HCT116 (cell line): ENCODE results near the gene ETS1. TPM values are rescaled to one million over a fixed set of nuclear protein-coding genes. Genes with fewer than 3 reads are reported as not detected.

Experiments
- ATAC-seq: fragments of 200-7000 bp; cut with Tn5 transposase; 2 replicates; pipeline ENCODE4 v1.9.1; 2020; ENCODE audit warnings: mild to moderate bottlenecking, moderate library complexity
- BruUV-seq: library from RNA; stranded (reverse); fragments of 400-500 nt; replicated peaks from 2 replicates; lab custom pipeline; 2021; lab: Mats Ljungman, UMichigan
- CTCF ChIA-PET: fragments of 300-600 bp; sonication (Branson Sonifier 250); formaldehyde crosslinking; loops from one replicate; lab custom pipeline; 2021; ENCODE audit warnings: antibody characterized with exemption; lab: Charles Lee
- POLR2A ChIA-PET: fragments of 300-600, 350-600 bp; sonication (Branson Sonifier 250); formaldehyde crosslinking; loops from one replicate; lab custom pipeline; 2021; ENCODE audit warnings: antibody characterized with exemption; lab: Charles Lee
- RAD21 ChIA-PET, 2 experiments: fragments of 300-600 bp; sonication (Branson Sonifier 250); formaldehyde crosslinking; loops; one replicate each; lab custom pipeline; 2023; ENCODE audit warnings: low total read pairs in 2 of 2; ENCODE audit not compliant: uncharacterized antibody in 2 of 2, unreplicated experiment in 2 of 2, low non-redundant PET in 1 of 2; lab: Charles Lee
- DNase-seq: peaks from one replicate; pipeline ENCODE4 v3.0.0-alpha.2; 2010; ENCODE audit warnings: low read depth, low spot score
- H2AFZ ChIP-seq: fragments of 200-600 bp; shearing (Covaris generic), sonication (generic); 2 replicates; pipeline ENCODE4 v1.6.1; 2017; ENCODE audit warnings: low read depth, mixed run types, mixed read lengths, antibody characterized with exemption, low read length; ENCODE audit not compliant: poor library complexity, severe bottlenecking
- H3K27ac ChIP-seq: 2 replicates; pipeline ENCODE4 v1.5.1; 2012; ENCODE audit warnings: low read depth, low read length
- H3K27me3 ChIP-seq: fragments of 200-600 bp; sonication (generic); 2 replicates; pipeline ENCODE4 v1.6.1; 2016; ENCODE audit warnings: mixed run types, low read length, mixed read lengths; ENCODE audit not compliant: insufficient read depth
- H3K36me3 ChIP-seq, 2 experiments: fragments of 200-500 bp in 1 of 2; fragments of 200-600 bp in 1 of 2; sonication (Bioruptor generic) in 1 of 2; sonication (generic) in 1 of 2; 2 replicates each; pipeline versions ENCODE4 v1.5.1 to v1.6.1; 2014 to 2016; ENCODE audit warnings: low read length in 2 of 2, inconsistent platforms in 1 of 2, mixed read lengths in 1 of 2, mixed run types in 1 of 2; ENCODE audit not compliant: insufficient read depth in 2 of 2, control insufficient read depth in 1 of 2
- H3K4me1 ChIP-seq, 2 experiments: fragments of 200-600 bp in 1 of 2; sonication (generic) in 1 of 2; 2 replicates each; pipeline versions ENCODE4 v1.5.1 to v1.6.1; 2012 to 2017; ENCODE audit warnings: low read length in 2 of 2, inconsistent platforms in 1 of 2, mild to moderate bottlenecking in 1 of 2, mixed read lengths in 1 of 2, mixed run types in 1 of 2, moderate library complexity in 1 of 2; ENCODE audit not compliant: insufficient read depth in 2 of 2, control insufficient read depth in 1 of 2
- H3K4me2 ChIP-seq: fragments of 200-600 bp; sonication (generic); 2 replicates; pipeline ENCODE4 v1.6.1; 2017; ENCODE audit warnings: mixed run types, low read length, mixed read lengths
- H3K4me3 ChIP-seq, 2 experiments: fragments of 200-600 bp in 1 of 2; sonication (generic) in 1 of 2; replicated peaks in 1 of 2; 2 replicates each; pipeline ENCODE4 v1.5.1; 2011 to 2016; ENCODE audit warnings: low read length in 2 of 2, control low read depth in 1 of 2, low read depth in 1 of 2, mild to moderate bottlenecking in 1 of 2, mixed read lengths in 1 of 2, mixed run types in 1 of 2
- H3K79me2 ChIP-seq: fragments of 200-600 bp; sonication (generic); 2 replicates; pipeline ENCODE4 v1.6.1; 2017; ENCODE audit warnings: mild to moderate bottlenecking, mixed run types, low read length, moderate library complexity, mixed read lengths; ENCODE audit not compliant: insufficient read depth
- H3K9ac ChIP-seq: fragments of 200-600 bp; sonication (generic); 2 replicates; pipeline ENCODE4 v1.6.1; 2016; ENCODE audit warnings: low read length, mixed read lengths
- H3K9me2 ChIP-seq: fragments of 200-600 bp; sonication (generic), shearing (Covaris generic); 2 replicates; pipeline ENCODE4 v1.6.1; 2017; ENCODE audit warnings: mixed run types, mild to moderate bottlenecking, moderate library complexity; ENCODE audit not compliant: insufficient read depth
- H3K9me3 ChIP-seq, 2 experiments: fragments of 200-500 bp in 1 of 2; fragments of 200-600 bp in 1 of 2; sonication (Bioruptor generic) in 1 of 2; sonication (generic) in 1 of 2; 2 replicates each; pipeline ENCODE4 v1.6.1; 2014 to 2017; ENCODE audit warnings: low read length in 2 of 2, mixed read lengths in 2 of 2, inconsistent platforms in 1 of 2, low read depth in 1 of 2, mild to moderate bottlenecking in 1 of 2, mixed run types in 1 of 2, moderate library complexity in 1 of 2; ENCODE audit not compliant: control insufficient read depth in 1 of 2, insufficient read depth in 1 of 2
- H4K20me1 ChIP-seq: fragments of 200-600 bp; sonication (generic), shearing (Covaris generic); 2 replicates; pipeline ENCODE4 v1.6.1; 2017; ENCODE audit warnings: mixed run types, mild to moderate bottlenecking, moderate library complexity; ENCODE audit not compliant: insufficient read depth
- FOSL1 ChIP-seq: IDR thresholded peaks from 2 replicates; pipeline ENCODE4 v1.6.1; 2012; ENCODE audit warnings: low read depth
- POLR2A ChIP-seq: IDR thresholded peaks from 2 replicates; pipeline ENCODE4 v1.7.0; 2011; ENCODE audit warnings: borderline replicate concordance; ENCODE audit not compliant: insufficient read depth, insufficient read length; ENCODE audit errors: extremely low read depth
- SRF ChIP-seq: IDR thresholded peaks from 2 replicates; pipeline ENCODE4 v1.6.1; 2012; ENCODE audit warnings: low read depth
- TCF7L2 ChIP-seq: IDR thresholded peaks from 2 replicates; pipeline ENCODE4 v1.7.0; 2011; ENCODE audit warnings: borderline replicate concordance, inconsistent platforms; ENCODE audit not compliant: insufficient read depth, insufficient read length; ENCODE audit errors: extremely low read depth
- YY1 ChIP-seq: IDR thresholded peaks from 2 replicates; pipeline ENCODE4 v1.6.1; 2011; ENCODE audit warnings: low read length, low read depth, moderate library complexity, mild to moderate bottlenecking; ENCODE audit not compliant: insufficient replicate concordance; ENCODE audit errors: extremely low read depth
- ZFX ChIP-seq: fragments of 450-650 bp; IDR thresholded peaks from 2 replicates; pipeline ENCODE4 v1.6.1; 2017
- ZNF274 ChIP-seq: fragments of 200-500 bp; sonication (Bioruptor generic); IDR thresholded peaks from 2 replicates; pipeline ENCODE4 v1.6.1; 2014; ENCODE audit warnings: mild to moderate bottlenecking, low read depth, low read length, inconsistent platforms
- intact Hi-C: fragments of 100-400 bp; cut with micrococcal nuclease; formaldehyde crosslinking; loops from 2 replicates; pipeline ENCODE4 v1.10.0; 2022
- total RNA-seq: library from RNA; stranded (reverse); gene quantifications from one replicate; pipeline ENCODE4 v1.2.1, GENCODE V29; 2021; ENCODE audit not compliant: unreplicated experiment
- TF ChIP-seq, protein P1 (sequence below): IDR thresholded peaks from 2 replicates; pipeline ENCODE4 v1.6.1; 2012; ENCODE audit warnings: low read depth

The ETS1 gene
- total RNA-seq, 1 experiment from 2014 or later = 9.2 TPM

GRCh38 chr11:128567130-128567529 lies 20.2 kb downstream of the ETS1 start:
- Histone ChIP-seq H4K20me1 (no peaks in the 10 kb centered on the region), H3K4me3 (no peak overlapping the region), H3K4me1 (no peaks in the 10 kb centered on the region), H2AFZ (no peak overlapping the region), H3K79me2 (no peaks in the 10 kb centered on the region), H3K36me3 (no peaks in the 10 kb centered on the region), H3K27ac (no peak overlapping the region), H3K9me2 (no peaks in the 10 kb centered on the region), H3K9ac (no peak overlapping the region), H3K9me3 (no peaks in the 10 kb centered on the region), H3K27me3 (peaks cover 20% of the 10 kb centered on the region), H3K4me2 (no peak overlapping the region)
- intact Hi-C loops = no loop called here
- no peak for TF ChIP-seq TCF7L2
- no peak for TF ChIP-seq FOSL1
- no peak for TF ChIP-seq ZNF274
- no peak for TF ChIP-seq SRF
- TF ChIP-seq, protein P1, sequence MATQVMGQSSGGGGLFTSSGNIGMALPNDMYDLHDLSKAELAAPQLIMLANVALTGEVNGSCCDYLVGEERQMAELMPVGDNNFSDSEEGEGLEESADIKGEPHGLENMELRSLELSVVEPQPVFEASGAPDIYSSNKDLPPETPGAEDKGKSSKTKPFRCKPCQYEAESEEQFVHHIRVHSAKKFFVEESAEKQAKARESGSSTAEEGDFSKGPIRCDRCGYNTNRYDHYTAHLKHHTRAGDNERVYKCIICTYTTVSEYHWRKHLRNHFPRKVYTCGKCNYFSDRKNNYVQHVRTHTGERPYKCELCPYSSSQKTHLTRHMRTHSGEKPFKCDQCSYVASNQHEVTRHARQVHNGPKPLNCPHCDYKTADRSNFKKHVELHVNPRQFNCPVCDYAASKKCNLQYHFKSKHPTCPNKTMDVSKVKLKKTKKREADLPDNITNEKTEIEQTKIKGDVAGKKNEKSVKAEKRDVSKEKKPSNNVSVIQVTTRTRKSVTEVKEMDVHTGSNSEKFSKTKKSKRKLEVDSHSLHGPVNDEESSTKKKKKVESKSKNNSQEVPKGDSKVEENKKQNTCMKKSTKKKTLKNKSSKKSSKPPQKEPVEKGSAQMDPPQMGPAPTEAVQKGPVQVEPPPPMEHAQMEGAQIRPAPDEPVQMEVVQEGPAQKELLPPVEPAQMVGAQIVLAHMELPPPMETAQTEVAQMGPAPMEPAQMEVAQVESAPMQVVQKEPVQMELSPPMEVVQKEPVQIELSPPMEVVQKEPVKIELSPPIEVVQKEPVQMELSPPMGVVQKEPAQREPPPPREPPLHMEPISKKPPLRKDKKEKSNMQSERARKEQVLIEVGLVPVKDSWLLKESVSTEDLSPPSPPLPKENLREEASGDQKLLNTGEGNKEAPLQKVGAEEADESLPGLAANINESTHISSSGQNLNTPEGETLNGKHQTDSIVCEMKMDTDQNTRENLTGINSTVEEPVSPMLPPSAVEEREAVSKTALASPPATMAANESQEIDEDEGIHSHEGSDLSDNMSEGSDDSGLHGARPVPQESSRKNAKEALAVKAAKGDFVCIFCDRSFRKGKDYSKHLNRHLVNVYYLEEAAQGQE = no peak
- no peak for TF ChIP-seq POLR2A
- no peak for TF ChIP-seq YY1
- no peak for TF ChIP-seq ZFX
- POLR2A ChIA-PET = no interaction called here
- CTCF ChIA-PET = no interaction called here
- RAD21 ChIA-PET = no interaction called here
- no peak for DNase-seq
- no peak for ATAC-seq
- BruUV-seq = no TSS peak
